22Rv1 (cell line): ENCODE measurements around the gene VPS52.

Experiments
- ZFX ChIP-seq: fragments of 450-650 bp; IDR thresholded peaks from 2 replicates; pipeline ENCODE4 v1.6.1; 2017; ENCODE audit warnings: antibody characterized with exemption, borderline replicate concordance
- TF ChIP-seq, protein P1 (sequence below): fragments of 450-650 bp; IDR thresholded peaks from 2 replicates; pipeline ENCODE4 v1.5.1; 2017; ENCODE audit warnings: mild to moderate bottlenecking

DNA sequence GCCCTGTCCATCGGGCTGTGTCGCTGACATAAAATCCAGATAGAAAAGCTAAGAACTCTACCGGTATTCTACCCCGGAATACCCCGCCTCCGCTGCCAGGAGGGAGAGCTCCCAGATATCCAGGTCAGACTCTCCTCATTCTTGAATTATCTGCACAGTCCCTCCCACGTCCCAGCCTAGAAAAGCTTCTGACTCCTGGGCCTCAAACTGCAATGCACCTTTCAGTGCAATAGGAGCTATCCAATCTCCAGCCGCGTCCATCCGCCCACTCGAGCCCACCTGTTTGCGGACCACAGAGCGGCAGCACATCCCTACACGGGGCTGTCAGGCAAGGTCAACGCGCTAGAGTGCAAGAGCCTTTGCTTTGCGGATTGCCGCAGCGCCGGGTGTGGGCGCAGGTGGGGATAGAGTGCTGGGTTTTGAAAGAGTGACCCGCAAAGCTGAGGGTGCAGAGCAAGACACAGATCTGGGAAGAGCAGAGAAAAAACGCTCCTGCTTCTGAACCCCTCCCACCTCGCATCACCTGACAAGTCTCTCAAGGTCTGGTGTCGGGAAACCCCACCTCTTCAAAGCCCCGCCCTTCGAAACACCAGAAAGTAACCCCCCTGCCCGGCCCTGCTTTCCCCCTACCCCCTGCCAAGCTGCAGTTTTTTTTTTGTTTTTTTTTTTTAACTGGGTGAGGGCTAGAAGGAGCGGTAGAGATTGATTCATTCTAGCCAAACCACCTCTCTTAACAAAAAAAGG lies 40.9 kb upstream of the VPS52 start:
- TF ChIP-seq, protein P1, sequence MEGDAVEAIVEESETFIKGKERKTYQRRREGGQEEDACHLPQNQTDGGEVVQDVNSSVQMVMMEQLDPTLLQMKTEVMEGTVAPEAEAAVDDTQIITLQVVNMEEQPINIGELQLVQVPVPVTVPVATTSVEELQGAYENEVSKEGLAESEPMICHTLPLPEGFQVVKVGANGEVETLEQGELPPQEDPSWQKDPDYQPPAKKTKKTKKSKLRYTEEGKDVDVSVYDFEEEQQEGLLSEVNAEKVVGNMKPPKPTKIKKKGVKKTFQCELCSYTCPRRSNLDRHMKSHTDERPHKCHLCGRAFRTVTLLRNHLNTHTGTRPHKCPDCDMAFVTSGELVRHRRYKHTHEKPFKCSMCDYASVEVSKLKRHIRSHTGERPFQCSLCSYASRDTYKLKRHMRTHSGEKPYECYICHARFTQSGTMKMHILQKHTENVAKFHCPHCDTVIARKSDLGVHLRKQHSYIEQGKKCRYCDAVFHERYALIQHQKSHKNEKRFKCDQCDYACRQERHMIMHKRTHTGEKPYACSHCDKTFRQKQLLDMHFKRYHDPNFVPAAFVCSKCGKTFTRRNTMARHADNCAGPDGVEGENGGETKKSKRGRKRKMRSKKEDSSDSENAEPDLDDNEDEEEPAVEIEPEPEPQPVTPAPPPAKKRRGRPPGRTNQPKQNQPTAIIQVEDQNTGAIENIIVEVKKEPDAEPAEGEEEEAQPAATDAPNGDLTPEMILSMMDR: no peak
- TF ChIP-seq ZFX: no peak
